K562 (cell line): ENCODE data around the gene TMEM271.

Source experiments
- ATF3 ChIP-seq, 2 experiments: fragments of 450-650 bp in 1 of 2; sonication (generic) in 1 of 2; formaldehyde crosslinking in 1 of 2; IDR thresholded peaks in 1 of 2; conservative IDR thresholded peaks in 1 of 2; 2 replicates each; pipeline versions ENCODE4 v1.6.1 to v1.8.1; 2016 to 2023; ENCODE audit warnings: mild to moderate bottlenecking in 2 of 2, moderate library complexity in 2 of 2, inconsistent platforms in 1 of 2, missing genetic modification reagents in 1 of 2
- CHD2 ChIP-seq: IDR thresholded peaks from 2 replicates; pipeline ENCODE4 v1.6.1; 2011; ENCODE audit warnings: low read depth, low read length
- CTCF ChIP-seq, 3 experiments: IDR thresholded peaks in 2 of 3; conservative IDR thresholded peaks in 1 of 3; 2 replicates each; pipeline ENCODE4 v1.5.1; 2011 to 2012; ENCODE audit warnings: low read length in 3 of 3, mild to moderate bottlenecking in 3 of 3, control low read depth in 2 of 3, improper control_type of control experiment in 1 of 3, inconsistent platforms in 1 of 3, low read depth in 1 of 3, mixed read lengths in 1 of 3, moderate library complexity in 1 of 3; ENCODE audit not compliant: insufficient read depth in 2 of 3
- FOS ChIP-seq: IDR thresholded peaks from 3 replicates; pipeline ENCODE4 v1.6.1; 2011; ENCODE audit not compliant: insufficient read length; ENCODE audit errors: extremely low read depth
- GABPA ChIP-seq: fragments of 200-800 bp; sonication (Bioruptor generic); conservative IDR thresholded peaks from 2 replicates; pipeline ENCODE4 v1.6.1; 2016; ENCODE audit warnings: low read depth, missing genetic modification characterization, missing compliant biosample characterization
- GTF2F1 ChIP-seq: IDR thresholded peaks from 2 replicates; pipeline ENCODE4 v1.6.1; 2011; ENCODE audit warnings: low read depth, low read length, improper control_type of control experiment
- MYBL2 ChIP-seq, 2 experiments: fragments of 450-650 bp in 1 of 2; sonication (generic) in 1 of 2; formaldehyde crosslinking in 1 of 2; IDR thresholded peaks; 2 replicates each; pipeline versions ENCODE4 v1.6.1 to v1.8.1; 2017 to 2022; ENCODE audit warnings: borderline replicate concordance in 1 of 2, inconsistent platforms in 1 of 2, low read depth in 1 of 2, mild to moderate bottlenecking in 1 of 2, missing genetic modification reagents in 1 of 2, moderate library complexity in 1 of 2
- POLR2A ChIP-seq: fragments of 450-650 bp; conservative IDR thresholded peaks from 2 replicates; pipeline ENCODE4 v1.6.1; 2016
- RNF219 ChIP-seq: fragments of 250-450 bp; sonication (Bioruptor Pico); IDR thresholded peaks from 2 replicates; pipeline ENCODE4 v1.5.0; 2022; ENCODE audit warnings: mild to moderate bottlenecking

- 0 out of 6 replicates have a peak, but pooled peaks of 2 of the 3 experiments have one; percentile 8 to 9 for TF ChIP-seq CTCF (IDR thresholded peaks at IDR 0.05 in 2 of 3, conservative IDR thresholded peaks at IDR 0.05 in 1 of 3; ENCODE audit: insufficient read depth in 2 of 3, low read depth in 1 of 3, low read length in 3 of 3)
- no peak for TF ChIP-seq FOS
- no peak for TF ChIP-seq MYBL2 (IDR thresholded peaks at IDR 0.05; ENCODE audit: low read depth)
- no peak for TF ChIP-seq MYBL2 (CRISPR knock-in tag; IDR thresholded peaks at IDR 0.05; ENCODE audit: borderline replicate concordance)
- no peak for TF ChIP-seq CHD2
- TF ChIP-seq GTF2F1: no peak
- TF ChIP-seq ATF3 (IDR thresholded peaks at IDR 0.05): no peak
- TF ChIP-seq ATF3 (CRISPR knock-in tag; conservative IDR thresholded peaks at IDR 0.05): no peak
- no peak for TF ChIP-seq RNF219 (CRISPR knock-in tag)
- no peak for TF ChIP-seq GABPA (tag)
- TF ChIP-seq POLR2A: no peak
Measured at GRCh38 chr4:624705-625590, 48.9 kb upstream of the TMEM271 start, which contains the start of gene PDE6B.
